ENCODE measurements around the gene AREL1.

Gene AREL1

GRCh38 chr14:74628418-74628817 is 84.5 kb downstream of the AREL1 start:
- H3K4me3 ChIP-seq (ENCODE audit: low read depth, low read length) = no peak overlapping the region
- H3K9ac ChIP-seq (ENCODE audit: low read depth, low read length) = no peak overlapping the region
- H3K27me3 ChIP-seq (ENCODE audit: control insufficient read depth, insufficient read depth, low read length) = no peaks in the 10 kb centered on the region
- no peaks in the 10 kb centered on the region for H3K36me3 ChIP-seq (ENCODE audit: control insufficient read depth, insufficient read depth, low read length)
- H3K4me1 ChIP-seq (ENCODE audit: control insufficient read depth, insufficient read depth, low read length) = peaks cover 2% of the 10 kb centered on the region
- no peaks in the 10 kb centered on the region for H3K9me3 ChIP-seq (ENCODE audit: control insufficient read depth, insufficient read depth, low read length)

GRCh38 chr14:74627076-74627475 is 85.8 kb downstream of the AREL1 start:
- no peaks in the 10 kb centered on the region for H3K9me3 ChIP-seq (ENCODE audit: control insufficient read depth, insufficient read depth, low read length)
- H3K36me3 ChIP-seq (ENCODE audit: control insufficient read depth, insufficient read depth, low read length) = no peaks in the 10 kb centered on the region
- peaks cover 2% of the 10 kb centered on the region for H3K4me1 ChIP-seq (ENCODE audit: control insufficient read depth, insufficient read depth, low read length)
- H3K27me3 ChIP-seq (ENCODE audit: control insufficient read depth, insufficient read depth, low read length) = no peaks in the 10 kb centered on the region
- no peak overlapping the region for H3K4me3 ChIP-seq (ENCODE audit: low read depth, low read length)
- H3K9ac ChIP-seq (ENCODE audit: low read depth, low read length) = no peak overlapping the region

- Histone ChIP-seq H3K4me1 (ENCODE audit: control insufficient read depth, insufficient read depth, low read length) (no peaks in the 10 kb centered on the region), H3K4me3 (ENCODE audit: low read depth, low read length) (no peak overlapping the region), H3K9me3 (ENCODE audit: control insufficient read depth, insufficient read depth, low read length) (no peaks in the 10 kb centered on the region), H3K27me3 (ENCODE audit: control insufficient read depth, insufficient read depth, low read length) (no peaks in the 10 kb centered on the region), H3K9ac (ENCODE audit: low read depth, low read length) (no peak overlapping the region), H3K36me3 (ENCODE audit: control insufficient read depth, insufficient read depth, low read length) (no peaks in the 10 kb centered on the region)
Observed at GRCh38 chr14:74622257-74622656, 90.6 kb downstream of the AREL1 start.

DNA sequence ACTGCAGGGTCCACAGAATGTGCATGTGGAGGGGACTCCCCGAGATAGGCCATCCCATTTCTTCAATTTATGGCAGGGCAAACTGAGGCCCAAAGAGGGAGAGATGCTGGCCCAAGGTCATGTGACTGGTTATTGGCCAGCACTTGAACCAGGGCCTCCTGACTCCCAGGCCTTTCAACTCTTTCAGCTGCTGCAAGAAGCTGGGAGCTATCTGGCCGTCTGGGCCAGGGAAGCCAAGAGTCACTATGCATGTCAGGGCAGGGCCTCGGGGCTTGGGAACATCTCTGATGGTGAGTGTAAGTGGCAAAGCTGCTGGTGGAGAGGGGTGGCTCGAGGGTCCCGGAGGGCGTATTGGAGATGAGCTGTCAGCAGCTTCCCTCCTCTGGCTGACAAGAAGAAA is 91.3 kb downstream of the AREL1 start:
- no peaks in the 10 kb centered on the region for H3K36me3 ChIP-seq (ENCODE audit: control insufficient read depth, insufficient read depth, low read length)
- no peaks in the 10 kb centered on the region for H3K27me3 ChIP-seq (ENCODE audit: control insufficient read depth, insufficient read depth, low read length)
- no peak overlapping the region for H3K9ac ChIP-seq (ENCODE audit: low read depth, low read length)
- no peak overlapping the region for H3K4me3 ChIP-seq (ENCODE audit: low read depth, low read length)
- no peaks in the 10 kb centered on the region for H3K4me1 ChIP-seq (ENCODE audit: control insufficient read depth, insufficient read depth, low read length)
- H3K9me3 ChIP-seq (ENCODE audit: control insufficient read depth, insufficient read depth, low read length) = no peaks in the 10 kb centered on the region

DNA sequence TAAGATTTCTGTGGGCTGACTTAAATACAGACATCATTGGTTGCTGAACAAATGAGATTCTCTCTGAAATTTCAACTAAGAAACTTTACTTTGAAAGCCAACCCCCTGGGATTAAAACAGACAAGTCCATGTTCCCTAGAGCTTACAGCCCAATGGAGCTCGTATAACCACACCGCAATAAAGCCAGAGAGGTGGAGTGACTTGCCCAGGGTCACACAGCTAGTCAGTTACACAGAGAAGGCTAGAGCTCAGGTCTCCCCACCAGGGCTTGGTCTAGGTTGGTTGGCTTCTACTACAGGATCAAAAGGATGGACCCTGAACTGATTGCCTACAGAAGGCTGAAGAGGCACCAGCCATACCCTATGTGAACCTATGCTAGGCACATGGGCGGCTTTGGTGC is 92.0 kb downstream of the AREL1 start:
- Histone ChIP-seq H3K27me3 (ENCODE audit: control insufficient read depth, insufficient read depth, low read length) (no peaks in the 10 kb centered on the region), H3K9me3 (ENCODE audit: control insufficient read depth, insufficient read depth, low read length) (no peaks in the 10 kb centered on the region), H3K4me3 (ENCODE audit: low read depth, low read length) (no peak overlapping the region), H3K4me1 (ENCODE audit: control insufficient read depth, insufficient read depth, low read length) (no peaks in the 10 kb centered on the region), H3K9ac (ENCODE audit: low read depth, low read length) (no peak overlapping the region), H3K36me3 (ENCODE audit: control insufficient read depth, insufficient read depth, low read length) (no peaks in the 10 kb centered on the region)

GRCh38 chr14:74620497-74620921 is 92.4 kb downstream of the AREL1 start:
- H3K9me3 ChIP-seq (ENCODE audit: control insufficient read depth, insufficient read depth, low read length) = no peaks in the 10 kb centered on the region
- H3K36me3 ChIP-seq (ENCODE audit: control insufficient read depth, insufficient read depth, low read length) = no peaks in the 10 kb centered on the region
- H3K4me1 ChIP-seq (ENCODE audit: control insufficient read depth, insufficient read depth, low read length) = no peaks in the 10 kb centered on the region
- no peaks in the 10 kb centered on the region for H3K27me3 ChIP-seq (ENCODE audit: control insufficient read depth, insufficient read depth, low read length)
- no peak overlapping the region for H3K9ac ChIP-seq (ENCODE audit: low read depth, low read length)
- no peak overlapping the region for H3K4me3 ChIP-seq (ENCODE audit: low read depth, low read length)

- H3K4me1 ChIP-seq (ENCODE audit: control insufficient read depth, insufficient read depth, low read length) = no peaks in the 10 kb centered on the region
- no peak overlapping the region for H3K9ac ChIP-seq (ENCODE audit: low read depth, low read length)
- H3K36me3 ChIP-seq (ENCODE audit: control insufficient read depth, insufficient read depth, low read length) = no peaks in the 10 kb centered on the region
- no peaks in the 10 kb centered on the region for H3K9me3 ChIP-seq (ENCODE audit: control insufficient read depth, insufficient read depth, low read length)
- H3K27me3 ChIP-seq (ENCODE audit: control insufficient read depth, insufficient read depth, low read length) = no peaks in the 10 kb centered on the region
- no peak overlapping the region for H3K4me3 ChIP-seq (ENCODE audit: low read depth, low read length)
Observed at GRCh38 chr14:74619672-74620131, 93.2 kb downstream of the AREL1 start.

GRCh38 chr14:74618078-74618952 is 94.6 kb downstream of the AREL1 start:
- no peak overlapping the region for H3K4me3 ChIP-seq (ENCODE audit: low read depth, low read length)
- H3K36me3 ChIP-seq (ENCODE audit: control insufficient read depth, insufficient read depth, low read length) = no peaks in the 10 kb centered on the region
- no peaks in the 10 kb centered on the region for H3K27me3 ChIP-seq (ENCODE audit: control insufficient read depth, insufficient read depth, low read length)
- H3K9me3 ChIP-seq (ENCODE audit: control insufficient read depth, insufficient read depth, low read length) = no peaks in the 10 kb centered on the region
- H3K9ac ChIP-seq (ENCODE audit: low read depth, low read length) = no peak overlapping the region
- H3K4me1 ChIP-seq (ENCODE audit: control insufficient read depth, insufficient read depth, low read length) = no peaks in the 10 kb centered on the region

- no peaks in the 10 kb centered on the region for H3K4me1 ChIP-seq (ENCODE audit: control insufficient read depth, insufficient read depth, low read length)
- no peaks in the 10 kb centered on the region for H3K36me3 ChIP-seq (ENCODE audit: control insufficient read depth, insufficient read depth, low read length)
- H3K27me3 ChIP-seq (ENCODE audit: control insufficient read depth, insufficient read depth, low read length) = no peaks in the 10 kb centered on the region
- no peaks in the 10 kb centered on the region for H3K9me3 ChIP-seq (ENCODE audit: control insufficient read depth, insufficient read depth, low read length)
- no peak overlapping the region for H3K4me3 ChIP-seq (ENCODE audit: low read depth, low read length)
- H3K9ac ChIP-seq (ENCODE audit: low read depth, low read length) = no peak overlapping the region
Observed at GRCh38 chr14:74616996-74617700, 95.7 kb downstream of the AREL1 start.

- H3K9me3 ChIP-seq (ENCODE audit: control insufficient read depth, insufficient read depth, low read length) = no peaks in the 10 kb centered on the region
- H3K27me3 ChIP-seq (ENCODE audit: control insufficient read depth, insufficient read depth, low read length) = peaks cover 3% of the 10 kb centered on the region
- no peaks in the 10 kb centered on the region for H3K36me3 ChIP-seq (ENCODE audit: control insufficient read depth, insufficient read depth, low read length)
- no peak overlapping the region for H3K4me3 ChIP-seq (ENCODE audit: low read depth, low read length)
- H3K9ac ChIP-seq (ENCODE audit: low read depth, low read length) = no peak overlapping the region
- H3K4me1 ChIP-seq (ENCODE audit: control insufficient read depth, insufficient read depth, low read length) = no peaks in the 10 kb centered on the region
Observed at GRCh38 chr14:74616507-74616906, 96.4 kb downstream of the AREL1 start.

DNA sequence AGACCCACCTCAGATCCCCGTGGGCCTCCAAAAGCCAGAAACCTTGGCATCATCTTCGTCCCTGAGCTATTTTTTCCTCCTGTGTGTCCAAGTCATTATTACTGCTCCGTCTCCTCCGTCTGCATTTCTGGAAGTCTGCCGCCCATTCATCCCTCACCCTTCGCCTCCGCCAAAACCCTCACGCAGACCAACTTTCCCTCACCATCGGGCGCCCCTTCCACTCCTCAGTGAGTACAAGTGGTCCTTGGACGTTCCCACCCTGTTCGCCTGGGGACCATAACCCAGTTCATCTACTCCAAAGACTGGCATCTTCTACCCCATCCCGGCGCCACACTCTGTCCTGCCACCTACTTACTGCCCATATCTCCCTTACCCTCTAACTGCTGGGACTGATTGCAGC is 97.1 kb downstream of the AREL1 start:
- H3K36me3 ChIP-seq (ENCODE audit: control insufficient read depth, insufficient read depth, low read length) = no peaks in the 10 kb centered on the region
- no peaks in the 10 kb centered on the region for H3K9me3 ChIP-seq (ENCODE audit: control insufficient read depth, insufficient read depth, low read length)
- no peaks in the 10 kb centered on the region for H3K4me1 ChIP-seq (ENCODE audit: control insufficient read depth, insufficient read depth, low read length)
- H3K9ac ChIP-seq (ENCODE audit: low read depth, low read length) = no peak overlapping the region
- peaks cover 10% of the 10 kb centered on the region for H3K27me3 ChIP-seq (ENCODE audit: control insufficient read depth, insufficient read depth, low read length)
- no peak overlapping the region for H3K4me3 ChIP-seq (ENCODE audit: low read depth, low read length)
